WERI-Rb-1 (cell line): ENCODE data around the gene XYLT2.

Experiments used
- DNase-seq: peaks from one replicate; pipeline ENCODE4 v3.0.0-alpha.2; 2020
- H3K27ac ChIP-seq: fragments of 250-450 bp; sonication (Bioruptor Pico); 2 replicates; pipeline ENCODE4 v1.5.1; 2020; ENCODE audit warnings: mild to moderate bottlenecking, moderate library complexity
- H3K27me3 ChIP-seq: fragments of 250-450 bp; sonication (Bioruptor Pico); 2 replicates; pipeline ENCODE4 v1.5.1; 2021; ENCODE audit warnings: mild to moderate bottlenecking, low read depth, moderate library complexity; ENCODE audit not compliant: insufficient read depth, severe bottlenecking
- H3K36me3 ChIP-seq: fragments of 250-450 bp; sonication (Bioruptor Pico); 2 replicates; pipeline ENCODE4 v1.5.1; 2020; ENCODE audit warnings: mild to moderate bottlenecking, moderate library complexity
- H3K4me3 ChIP-seq: 2 replicates; pipeline ENCODE4 v1.5.1; 2011; ENCODE audit warnings: low read depth, mild to moderate bottlenecking, control low read depth, low read length
- H3K9me3 ChIP-seq: fragments of 250-450 bp; sonication (Bioruptor Pico); 2 replicates; pipeline ENCODE4 v1.5.1; 2021; ENCODE audit warnings: mild to moderate bottlenecking, moderate library complexity; ENCODE audit not compliant: severe bottlenecking
- CTCF ChIP-seq: IDR thresholded peaks from 2 replicates; pipeline ENCODE4 v1.5.1; 2011; ENCODE audit warnings: low read depth, mild to moderate bottlenecking, control low read depth, inconsistent platforms, low read length

The XYLT2 gene

GRCh38 chr17:50359998-50360461, 14.1 kb downstream of the XYLT2 start:
- Histone ChIP-seq H3K4me3 (no peak overlapping the region), H3K27me3 (no peaks in the 10 kb centered on the region), H3K9me3 (no peaks in the 10 kb centered on the region), H3K36me3 (peaks cover 53% of the 10 kb centered on the region), H3K27ac (no peak overlapping the region)
- no peak for TF ChIP-seq CTCF
- no peak for DNase-seq

GRCh38 chr17:50360486-50361115, 14.7 kb downstream of the XYLT2 start:
- H3K27me3 ChIP-seq, result no peaks in the 10 kb centered on the region
- H3K36me3 ChIP-seq, result peaks cover 53% of the 10 kb centered on the region
- no peaks in the 10 kb centered on the region for H3K9me3 ChIP-seq
- no peak for DNase-seq
- H3K4me3 ChIP-seq, result no peak overlapping the region
- TF ChIP-seq CTCF, result no peak
- H3K27ac ChIP-seq, result no peak overlapping the region

- Histone ChIP-seq H3K27ac (no peak overlapping the region), H3K27me3 (no peaks in the 10 kb centered on the region), H3K4me3 (no peak overlapping the region), H3K9me3 (no peaks in the 10 kb centered on the region), H3K36me3 (peaks cover 52% of the 10 kb centered on the region)
- peak; percentile 70 for DNase-seq
- TF ChIP-seq CTCF, result peak; percentile 91
Measured at GRCh38 chr17:50361561-50362480, 15.9 kb downstream of the XYLT2 start.

GRCh38 chr17:50362661-50363060, 16.7 kb downstream of the XYLT2 start:
- no peak for DNase-seq
- no peak overlapping the region for H3K27ac ChIP-seq
- TF ChIP-seq CTCF, result no peak

GRCh38 chr17:50363217-50364060, 17.5 kb downstream of the XYLT2 start:
- H3K4me3 ChIP-seq, result no peak overlapping the region
- no peaks in the 10 kb centered on the region for H3K27me3 ChIP-seq
- no peaks in the 10 kb centered on the region for H3K9me3 ChIP-seq
- 0 out of 2 replicates have a peak, but pooled peaks have one; percentile 1 for TF ChIP-seq CTCF
- H3K36me3 ChIP-seq, result peaks cover 54% of the 10 kb centered on the region
- DNase-seq, result no peak
- H3K27ac ChIP-seq, result no peak overlapping the region

More at GRCh38 chr17:50362661-50363060, 16.7 kb downstream of the XYLT2 start:
- H3K27me3 ChIP-seq, result no peaks in the 10 kb centered on the region
- no peaks in the 10 kb centered on the region for H3K9me3 ChIP-seq
- no peak overlapping the region for H3K4me3 ChIP-seq
- H3K36me3 ChIP-seq, result peaks cover 54% of the 10 kb centered on the region
